GM19372 (cell line): Measurements from ENCODE around the gene CYB5B.
"Not testable (repeated sequence)": the region's sequence is repeated elsewhere in the genome, so short reads cannot be mapped to it uniquely, and the experiment has no call there.

Experiments
- ATAC-seq: cut with Tn5 transposase; IDR thresholded peaks from one replicate; pipeline ENCODE4 v1.9.1; 2021; ENCODE audit warnings: mild to moderate bottlenecking, low read depth, moderate library complexity; ENCODE audit not compliant: unreplicated experiment

Gene CYB5B

GRCh38 chr16:69441030-69441429, 16.6 kb downstream of the CYB5B start:
- ATAC-seq, result not testable (repeated sequence)

DNA sequence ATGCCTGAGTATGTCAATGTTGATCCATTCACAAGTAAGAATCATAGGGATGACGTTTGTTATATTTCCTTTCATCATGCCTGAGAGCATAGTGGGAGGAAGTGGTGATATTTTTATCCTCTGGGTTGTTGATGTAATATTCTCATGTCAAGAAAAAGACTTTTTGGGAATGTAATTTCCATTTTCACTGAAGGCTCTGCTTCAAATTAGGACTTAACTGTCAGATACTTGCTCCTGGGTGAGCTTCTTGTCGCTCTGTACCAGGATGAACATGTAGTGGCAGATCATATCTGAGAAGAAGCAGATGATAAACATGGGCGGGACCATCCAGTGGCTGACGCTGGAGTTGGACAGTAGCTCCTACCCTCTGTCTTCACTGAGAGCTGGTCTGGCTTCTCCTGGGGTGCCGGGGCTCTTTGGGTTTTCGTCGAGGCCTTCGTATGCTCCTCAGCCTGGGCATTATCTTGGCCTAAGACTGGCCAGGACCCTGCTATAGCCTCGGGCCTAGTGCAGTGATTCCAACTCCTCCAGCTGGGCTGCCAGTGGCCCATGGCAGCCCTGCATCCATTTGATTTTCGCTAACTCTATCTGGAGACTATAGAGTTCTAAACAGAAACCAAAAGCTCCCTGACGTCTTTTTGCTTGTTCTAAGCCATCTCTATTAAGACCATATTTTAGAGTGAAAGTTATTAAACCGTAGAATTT, 19.7 kb downstream of the CYB5B start:
- no peak for ATAC-seq

DNA sequence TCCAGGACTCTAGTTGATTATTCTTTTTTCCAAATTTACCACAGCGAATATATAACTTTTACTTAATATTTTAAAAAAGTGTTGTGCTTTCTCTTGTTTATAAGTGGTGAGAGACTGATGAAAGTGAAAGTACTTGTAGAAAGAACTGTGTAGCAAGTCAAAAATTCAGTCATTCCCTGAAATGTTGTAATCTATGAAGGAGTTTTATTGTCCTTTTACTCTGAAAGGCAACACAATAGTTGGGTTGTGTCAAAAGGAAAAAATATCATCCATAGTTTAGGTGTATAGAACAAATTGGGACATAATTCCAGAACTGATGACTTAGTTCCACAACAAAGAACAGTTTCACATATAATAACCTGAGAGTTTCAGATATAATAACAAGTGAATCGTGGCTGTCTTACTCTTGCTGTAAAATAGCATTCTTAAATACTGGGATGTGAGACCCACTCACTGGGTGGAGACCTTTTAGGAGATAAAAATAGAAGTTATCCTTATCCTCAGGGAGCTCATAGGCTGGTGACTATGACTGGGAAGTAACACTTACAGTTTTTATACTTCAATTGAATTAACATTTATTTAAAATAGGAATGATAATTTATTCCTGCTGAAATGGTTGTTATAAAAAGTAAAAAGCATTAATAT, 20.6 kb downstream of the CYB5B start:
- ATAC-seq, result no peak

- ATAC-seq, result no peak
Observed at GRCh38 chr16:69448470-69449193, 24.2 kb downstream of the CYB5B start.

DNA sequence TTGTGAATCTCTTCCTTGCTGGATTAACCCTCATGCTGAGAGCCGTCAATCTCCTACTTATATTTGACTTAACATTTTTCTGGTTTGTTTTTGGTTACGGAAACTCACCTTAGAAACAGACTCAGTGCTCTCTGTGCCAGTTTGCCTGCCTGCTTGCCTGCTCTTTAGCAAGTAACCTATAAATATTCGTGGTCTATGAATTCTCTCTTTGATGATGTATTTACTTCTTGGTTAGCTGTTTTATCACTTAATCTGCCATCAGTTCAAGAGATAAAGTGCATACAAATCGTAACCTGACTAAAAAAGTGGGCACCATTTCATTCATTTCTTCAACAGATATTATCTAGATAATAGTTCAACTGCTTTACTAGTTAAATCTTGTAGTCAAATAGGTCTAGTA, 26.7 kb downstream of the CYB5B start:
- no peak for ATAC-seq

GRCh38 chr16:69453936-69454335, 29.5 kb downstream of the CYB5B start:
- ATAC-seq, result no peak

DNA sequence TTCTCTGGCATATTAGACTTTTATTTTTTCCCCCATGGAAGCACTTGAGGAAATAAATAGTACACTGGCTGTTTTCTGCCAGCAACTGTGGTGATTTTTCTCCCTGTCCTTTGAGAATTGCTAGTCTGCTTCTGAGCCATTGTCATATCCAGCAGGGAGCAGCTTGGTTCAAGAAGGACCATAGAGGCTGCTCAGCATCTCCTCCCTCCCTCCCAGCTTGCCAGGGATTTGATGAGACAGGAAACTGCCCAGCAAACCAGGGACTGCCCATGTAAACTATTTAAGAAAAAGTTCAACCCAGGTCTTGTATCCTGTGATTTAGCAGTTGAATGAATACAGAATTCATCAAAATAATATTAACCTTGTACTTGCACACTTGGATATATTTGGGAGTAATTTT, 39.5 kb downstream of the CYB5B start:
- ATAC-seq, result no peak

GRCh38 chr16:69465083-69465721, 40.8 kb downstream of the CYB5B start:
- no peak for ATAC-seq

DNA sequence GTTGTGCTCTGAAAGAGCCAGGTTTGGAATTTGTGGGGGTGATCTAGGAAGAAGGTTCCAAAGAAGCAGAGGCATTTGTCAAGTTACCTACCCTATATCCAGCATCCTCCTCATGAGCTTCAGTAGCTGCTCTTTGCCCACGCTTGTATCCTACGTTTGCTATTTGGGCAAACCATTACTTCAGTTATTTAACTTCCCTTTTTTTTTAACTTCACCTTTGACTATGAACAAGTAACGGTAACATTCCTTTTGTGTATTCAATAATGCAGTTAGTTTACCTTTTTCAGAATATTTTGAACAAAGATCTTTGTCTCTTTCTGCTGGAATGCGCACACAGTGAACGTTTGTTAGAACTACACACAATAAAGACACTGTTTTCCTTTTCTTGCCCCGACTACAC, 41.5 kb downstream of the CYB5B start:
- no peak for ATAC-seq

DNA sequence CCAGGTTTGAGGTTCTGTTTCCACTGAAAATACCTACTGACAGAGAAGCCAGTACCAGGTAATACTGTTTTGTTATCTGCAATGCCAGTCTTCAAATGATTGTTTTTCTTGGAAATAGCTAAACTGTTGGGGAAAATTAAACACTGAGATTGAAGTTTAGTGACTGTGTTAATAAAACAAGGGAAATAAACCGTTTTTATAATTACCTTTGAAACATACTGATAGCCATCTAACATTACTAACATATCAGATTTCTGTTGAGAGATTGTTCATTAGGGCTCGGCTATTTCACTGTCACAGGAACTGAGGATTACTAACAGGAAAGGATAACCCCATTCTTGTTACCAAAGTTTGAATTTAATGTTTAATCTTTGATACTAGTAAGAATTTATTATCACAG, 42.1 kb downstream of the CYB5B start:
- no peak for ATAC-seq

- ATAC-seq, result no peak
Observed at GRCh38 chr16:69467080-69467479, 42.7 kb downstream of the CYB5B start.

GRCh38 chr16:69467531-69468204, 43.2 kb downstream of the CYB5B start:
- ATAC-seq, result no peak

DNA sequence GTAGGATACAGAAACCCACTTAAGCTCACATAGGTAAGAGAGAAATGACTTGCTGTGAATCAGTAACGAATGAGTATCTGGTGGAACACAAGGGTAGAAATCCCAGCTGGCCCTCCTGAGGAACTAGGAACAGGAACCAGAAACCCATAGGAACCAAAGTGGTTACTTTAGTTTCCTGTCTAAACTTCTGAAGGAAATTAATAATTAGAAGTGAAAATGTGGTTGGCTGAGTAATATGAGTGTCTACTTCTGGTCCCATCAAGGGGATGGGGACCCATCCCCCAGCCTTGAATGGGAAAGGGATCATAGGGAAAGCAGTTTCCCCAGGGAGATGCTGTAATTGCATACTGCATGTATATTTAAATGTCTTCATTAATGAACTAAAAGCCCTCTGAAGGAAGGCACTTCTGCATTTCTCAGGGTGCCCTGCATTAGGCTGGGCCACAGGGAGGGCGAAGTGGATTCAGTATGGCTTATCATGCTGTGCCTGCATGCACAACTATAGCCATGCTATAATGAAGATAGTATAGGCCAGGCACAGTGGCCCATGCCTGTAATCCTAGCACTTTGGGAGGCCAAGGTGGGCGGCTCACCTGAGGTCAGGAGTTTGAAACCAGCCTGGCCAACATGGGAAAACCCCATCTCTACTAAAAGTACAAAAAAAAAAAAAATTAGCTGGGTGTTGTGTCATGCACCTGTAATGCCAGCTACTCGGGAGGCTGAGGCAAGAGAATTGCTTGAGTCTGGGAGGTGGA, 45.6 kb downstream of the CYB5B start:
- no peak for ATAC-seq

DNA sequence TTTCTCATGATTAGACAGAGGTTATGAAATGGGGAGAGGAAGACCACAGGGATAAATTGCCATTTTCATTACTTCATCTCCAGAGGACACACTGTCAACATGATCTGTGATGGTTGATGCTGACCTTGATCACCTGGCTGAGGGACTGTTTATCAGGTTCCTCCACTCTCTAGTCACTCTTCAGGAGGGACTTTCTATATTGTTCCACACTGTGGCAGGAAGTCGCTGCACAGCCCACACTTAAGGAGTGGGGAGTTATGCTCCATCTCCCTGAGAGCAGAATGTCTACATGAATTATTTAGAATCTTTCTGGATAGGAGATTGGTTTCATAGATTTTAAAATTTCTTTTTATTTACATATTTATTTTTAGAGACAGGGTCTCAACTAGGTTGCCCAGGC, 46.7 kb downstream of the CYB5B start:
- no peak for ATAC-seq

DNA sequence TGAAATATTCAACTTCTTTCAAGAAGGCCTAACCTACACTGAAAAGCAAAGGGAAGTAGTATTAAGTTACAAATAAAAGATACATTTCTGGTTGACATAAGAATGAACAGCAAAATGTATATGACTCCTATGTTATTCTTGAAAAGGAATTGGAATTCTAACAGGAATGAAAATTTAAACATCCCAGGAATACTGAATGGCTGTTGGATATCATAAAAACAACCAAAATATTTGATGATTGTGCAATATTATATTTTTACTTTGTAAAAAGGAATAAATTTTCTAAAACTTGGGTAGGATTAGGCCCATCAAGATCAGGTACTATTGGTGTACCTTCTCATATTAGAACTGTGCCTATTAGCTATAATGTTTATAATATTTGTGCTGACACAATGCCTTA, 50.0 kb downstream of the CYB5B start:
- ATAC-seq, result no peak

- ATAC-seq, result no peak
Observed at GRCh38 chr16:69476920-69477443, 52.6 kb downstream of the CYB5B start.

- ATAC-seq, result no peak
Observed at GRCh38 chr16:69477546-69477945, 53.1 kb downstream of the CYB5B start.

DNA sequence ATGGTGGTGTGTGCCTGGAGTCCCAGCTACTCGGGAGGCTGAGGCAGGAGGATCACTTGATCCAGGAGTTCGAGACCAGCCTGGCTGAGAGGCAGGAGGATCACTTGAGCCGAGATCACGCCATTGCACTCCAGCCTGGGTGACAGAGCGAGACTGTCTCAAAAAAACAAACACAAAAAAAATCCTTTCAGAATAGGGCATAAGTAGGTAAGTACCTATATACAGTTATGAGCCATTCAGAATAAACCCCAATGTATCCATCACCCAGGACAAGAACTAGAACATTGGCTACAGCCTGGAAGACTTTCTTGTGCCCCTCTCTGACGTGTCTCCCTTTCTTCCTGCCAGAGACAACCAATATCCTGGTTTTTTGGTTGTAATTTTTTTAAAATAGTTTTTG, 54.3 kb downstream of the CYB5B start:
- no peak for ATAC-seq

DNA sequence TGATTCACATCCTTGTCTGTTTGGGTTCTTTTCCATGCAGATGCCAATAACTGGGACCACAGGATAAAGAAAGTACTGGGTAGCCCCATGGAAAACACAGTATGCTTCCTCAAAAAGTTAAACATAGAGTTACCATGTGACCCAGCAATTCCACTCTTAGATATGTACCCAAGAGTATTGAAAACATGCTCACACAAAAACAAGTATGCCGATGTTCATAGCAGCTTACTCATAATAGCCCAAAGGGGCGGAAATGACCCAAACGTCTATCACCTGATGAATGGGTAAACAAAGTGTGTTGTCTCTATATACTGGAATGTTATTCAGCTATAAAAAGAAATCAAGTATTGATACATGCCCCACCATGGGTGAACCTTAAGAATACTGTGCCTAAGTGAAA, 55.4 kb downstream of the CYB5B start:
- no peak for ATAC-seq

DNA sequence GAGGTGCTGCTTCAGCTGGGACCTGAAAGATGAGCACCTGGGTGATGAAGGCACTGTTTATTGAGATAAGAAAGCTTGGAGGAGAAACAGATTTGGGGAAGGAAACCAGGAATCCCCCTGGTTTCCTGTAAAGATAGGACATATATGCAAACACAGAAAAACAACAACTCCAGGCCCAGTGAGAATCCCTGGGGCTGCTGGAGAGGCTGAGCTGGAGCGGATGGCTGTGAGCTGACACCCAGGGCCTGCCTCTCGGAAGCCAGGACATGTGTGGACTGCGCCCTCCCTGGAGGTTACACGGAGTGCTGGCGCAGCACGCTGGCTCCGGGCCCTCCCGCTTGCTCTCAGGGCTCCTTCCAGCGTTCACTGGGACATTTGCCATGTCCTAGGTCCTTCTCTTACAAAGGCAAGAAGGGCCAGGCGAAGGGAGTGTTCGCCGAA, 57.5 kb downstream of the CYB5B start:
- ATAC-seq, result no peak
